RCC 7860 (cell line): ENCODE data around the gene NCKAP5.
"Not testable (repeated sequence)": the region's sequence is repeated elsewhere in the genome, so short reads cannot be mapped to it uniquely, and the experiment has no call there.

Experiments used
- DNase-seq: peaks from one replicate; pipeline ENCODE4 v3.0.0-alpha.2; 2015; ENCODE audit warnings: low spot score
- FAIRE-seq: peaks from 2 replicates; lab custom pipeline; 2012; peaks lifted over from hg19 to GRCh38; lab: Jason Lieb, UNC

NCKAP5 gene

DNA sequence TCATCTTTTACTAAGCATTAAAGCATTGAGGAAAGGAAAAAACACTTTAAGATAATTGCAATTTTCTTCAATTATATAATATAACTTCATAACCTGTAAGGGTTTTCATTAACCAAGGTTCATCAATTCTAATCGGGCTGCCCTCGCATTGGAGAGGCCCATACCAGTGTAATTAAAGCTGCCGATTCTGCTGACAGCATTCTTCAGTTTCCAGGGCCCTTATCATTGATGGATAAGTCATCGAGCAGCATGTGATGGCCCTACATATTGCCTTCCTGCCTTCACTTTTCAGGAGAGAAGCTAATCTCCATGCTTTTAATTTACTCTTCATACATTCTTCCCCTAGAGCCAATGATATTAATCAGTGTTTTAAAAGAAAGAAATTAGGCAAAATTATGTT is 92.0 kb downstream of the NCKAP5 start:
- no peak for DNase-seq
- FAIRE-seq: no peak

DNA sequence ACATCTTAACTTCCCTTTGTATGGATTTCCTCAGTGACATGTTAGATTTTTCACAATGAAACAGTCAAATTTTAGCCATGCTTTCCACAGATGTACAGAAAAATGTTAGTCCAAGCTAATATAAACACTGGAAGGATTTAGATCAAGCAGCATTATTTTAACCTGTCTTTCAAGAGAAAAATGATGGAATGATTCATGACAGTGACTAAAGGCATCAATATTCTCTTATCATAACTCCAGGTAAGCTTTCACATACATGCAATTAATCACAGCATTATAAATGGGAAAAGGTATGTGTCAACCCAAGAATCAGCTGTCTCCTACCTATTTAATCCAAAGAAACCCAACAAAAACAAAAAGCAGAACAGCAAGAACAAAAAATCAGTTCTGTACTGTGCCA is 92.7 kb downstream of the NCKAP5 start:
- no peak for FAIRE-seq
- DNase-seq: no peak

DNA sequence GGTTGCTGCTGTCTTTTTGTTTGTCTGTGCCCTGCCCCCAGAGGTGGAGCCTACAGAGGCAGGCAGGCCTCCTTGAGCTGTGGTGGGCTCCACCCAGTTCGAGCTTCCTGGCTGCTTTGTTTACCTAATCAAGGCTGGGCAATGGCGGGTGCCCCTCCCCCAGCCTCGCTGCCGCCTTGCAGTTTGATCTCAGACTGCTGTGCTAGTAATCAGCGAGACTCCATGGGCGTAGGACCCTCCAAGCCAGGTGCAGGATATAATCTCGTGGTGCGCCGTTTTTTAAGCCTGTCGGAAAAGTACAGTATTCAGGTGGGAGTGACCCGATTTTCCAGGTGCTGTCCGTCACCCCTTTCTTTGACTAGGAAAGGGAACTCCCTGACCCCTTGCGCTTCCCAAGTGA is 97.8 kb downstream of the NCKAP5 start:
- not testable (repeated sequence) for FAIRE-seq, DNase-seq

DNA sequence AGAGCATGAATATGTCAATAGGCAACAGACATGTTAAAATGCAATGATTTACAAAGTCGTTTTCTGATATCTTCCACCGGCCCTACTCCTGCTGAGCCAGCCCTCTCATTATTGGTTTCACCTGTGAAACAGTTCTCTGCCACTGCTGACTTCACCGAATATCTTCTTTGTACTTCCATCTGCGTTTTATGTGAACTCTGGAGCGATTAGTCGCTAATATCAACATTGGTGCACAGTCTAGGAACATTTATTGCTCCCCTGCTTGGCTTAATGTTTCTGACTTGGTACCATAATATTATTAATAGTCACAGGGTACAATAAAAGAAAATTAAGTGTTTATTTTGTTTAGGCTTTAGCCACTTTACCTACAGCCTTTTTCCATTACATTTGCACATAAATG is 105.5 kb downstream of the NCKAP5 start:
- DNase-seq (no peak), FAIRE-seq (no peak)

DNA sequence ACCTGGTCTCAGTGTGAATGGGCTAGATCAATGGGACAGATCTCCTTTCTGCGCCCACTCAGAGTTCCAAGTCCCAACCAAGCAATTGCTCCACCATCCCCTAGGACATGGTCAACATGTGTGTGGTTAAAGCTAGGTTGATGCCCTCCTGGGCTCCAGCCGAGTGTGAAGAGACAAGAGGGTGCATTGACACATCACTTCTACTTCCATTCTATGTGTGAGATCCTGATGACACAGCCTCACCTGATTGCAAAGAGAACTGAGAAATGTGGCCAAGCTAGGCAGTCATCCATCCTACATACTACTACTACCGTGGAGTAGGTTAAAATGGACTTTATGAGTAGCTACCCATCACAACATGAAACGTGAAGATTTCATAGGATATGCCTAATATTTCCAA is 106.8 kb downstream of the NCKAP5 start:
- DNase-seq (no peak), FAIRE-seq (no peak)

DNA sequence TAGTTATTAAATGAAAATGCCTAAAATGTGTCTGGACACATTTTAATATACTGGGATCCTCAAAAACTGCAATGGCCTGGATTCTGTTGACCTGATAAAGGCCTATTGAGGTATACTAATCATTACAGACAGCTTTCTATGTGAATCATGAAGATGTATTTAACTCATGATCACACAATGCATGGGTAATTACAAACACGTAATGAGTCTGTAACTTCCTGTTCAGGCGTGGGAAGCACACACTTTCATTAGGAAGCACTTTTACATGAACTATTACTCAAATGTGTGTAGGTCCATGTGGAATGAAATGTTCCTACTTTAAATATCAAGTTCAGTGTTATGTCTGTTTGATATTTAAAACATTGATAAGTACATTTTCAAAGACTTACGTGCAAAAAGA is 108.7 kb downstream of the NCKAP5 start:
- DNase-seq: no peak
- no peak for FAIRE-seq

DNA sequence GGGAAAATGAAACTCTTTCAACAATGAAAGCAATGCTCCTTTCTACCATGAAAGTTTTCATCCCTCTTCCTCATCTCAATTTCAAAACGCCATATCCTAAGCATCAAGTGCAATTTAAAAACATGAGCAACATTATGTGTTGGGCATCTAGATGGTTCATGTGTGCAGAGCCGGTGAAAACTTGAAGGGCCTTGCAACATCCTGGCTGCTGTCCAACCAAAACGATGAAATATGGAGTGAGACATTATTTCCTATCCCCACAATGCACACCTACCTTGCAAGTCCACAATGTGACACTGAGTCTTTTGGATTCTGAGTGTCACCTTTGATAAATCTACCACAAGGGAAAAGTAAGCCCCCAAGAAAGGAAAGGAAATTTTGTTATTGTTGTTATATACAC is 110.0 kb downstream of the NCKAP5 start:
- DNase-seq: no peak
- FAIRE-seq: no peak

DNA sequence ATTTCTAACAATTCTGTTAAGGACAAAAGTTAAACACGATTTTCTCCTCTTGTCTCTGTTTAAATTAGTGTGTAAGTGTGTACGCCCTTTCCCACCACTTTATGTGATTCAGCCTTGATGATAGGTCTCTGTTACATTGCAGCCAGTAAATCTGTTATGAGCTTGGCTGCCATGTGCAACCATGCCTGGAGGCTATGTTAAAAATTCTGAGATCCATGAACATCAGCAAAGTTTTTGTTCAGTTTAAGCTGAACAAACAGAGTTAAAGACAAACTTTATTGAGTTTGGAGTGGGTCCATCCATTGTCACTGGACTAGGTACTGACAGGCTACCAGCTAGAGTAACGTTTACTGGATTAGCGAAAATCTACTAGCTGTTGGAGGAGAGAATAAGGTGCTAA is 110.4 kb downstream of the NCKAP5 start:
- FAIRE-seq (no peak), DNase-seq (no peak)

DNA sequence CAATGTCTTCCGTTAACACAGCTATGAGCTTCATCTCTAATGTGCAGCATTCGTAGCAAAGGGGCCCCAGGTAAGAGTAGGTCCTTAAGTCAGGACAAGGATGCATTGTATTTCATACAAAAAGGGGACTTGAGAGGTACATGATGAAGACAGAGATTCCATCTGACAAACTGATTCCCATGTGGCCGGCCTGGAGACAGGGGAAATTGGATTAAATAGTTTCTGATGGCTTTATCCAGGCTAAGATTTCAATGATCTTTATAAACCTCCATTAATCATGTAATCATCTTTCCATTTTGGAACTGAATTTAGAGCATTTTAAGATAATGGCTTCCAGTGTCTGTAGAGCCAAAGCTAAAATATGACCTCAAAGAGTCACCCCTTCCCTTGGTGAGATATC is 111.3 kb downstream of the NCKAP5 start:
- DNase-seq (no peak), FAIRE-seq (no peak)

DNA sequence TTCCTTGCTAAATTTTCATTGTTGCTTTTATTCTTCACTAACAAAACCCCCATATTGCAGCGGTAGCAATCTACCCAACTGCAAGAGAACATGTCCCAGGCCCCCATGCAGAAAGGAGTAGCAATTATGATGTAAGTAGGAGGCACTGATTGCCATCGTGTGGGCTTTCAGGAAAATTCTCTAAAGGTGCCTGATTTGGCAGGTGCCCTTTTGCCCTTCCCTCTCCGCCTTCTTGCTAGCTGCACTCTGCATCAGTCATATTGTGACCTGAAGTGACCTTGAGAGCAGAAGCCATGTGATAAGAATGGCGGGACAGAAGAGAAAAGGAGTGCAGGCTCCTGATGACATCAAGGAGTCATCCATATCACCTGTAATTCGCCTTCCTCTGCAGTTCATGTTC is 112.1 kb downstream of the NCKAP5 start:
- FAIRE-seq (no peak), DNase-seq (no peak)

DNA sequence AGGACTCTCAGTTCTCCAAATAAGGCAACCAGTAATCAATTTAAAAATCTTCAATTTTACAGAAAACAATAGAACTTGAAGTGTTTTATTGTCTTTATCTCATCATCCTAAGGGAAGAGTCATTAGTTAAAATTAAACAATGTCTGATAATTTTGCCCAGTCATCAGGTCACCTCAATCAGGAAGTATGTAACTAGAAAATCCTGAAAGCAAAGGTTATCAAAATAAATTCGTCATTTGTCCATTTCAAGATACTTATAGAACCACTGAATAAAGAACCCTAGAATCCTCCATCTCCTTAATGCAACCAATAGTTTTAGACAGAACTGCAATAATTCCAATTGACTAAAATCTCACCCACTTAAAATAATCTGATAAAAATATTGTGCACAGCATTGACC is 115.2 kb downstream of the NCKAP5 start:
- FAIRE-seq (no peak), DNase-seq (no peak)

DNA sequence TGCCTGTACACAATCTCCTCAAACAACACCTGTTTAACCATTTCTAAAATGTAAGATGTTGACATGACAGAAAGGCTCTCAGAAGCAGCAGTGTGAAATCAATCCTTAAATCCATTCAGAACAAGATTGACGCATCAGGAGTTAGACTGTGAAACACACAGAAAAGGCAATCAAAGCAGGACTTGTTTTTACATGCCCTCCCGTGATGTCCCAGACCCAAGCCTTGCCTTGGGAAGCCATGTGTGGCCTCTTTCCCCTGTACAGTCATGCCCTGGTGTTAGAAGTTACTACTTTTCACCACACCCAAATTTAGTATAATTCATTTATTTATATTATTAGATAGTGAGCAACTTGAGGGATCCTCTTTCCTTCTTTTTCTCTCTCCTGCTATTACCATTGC is 115.7 kb downstream of the NCKAP5 start:
- DNase-seq (no peak), FAIRE-seq (no peak)

DNA sequence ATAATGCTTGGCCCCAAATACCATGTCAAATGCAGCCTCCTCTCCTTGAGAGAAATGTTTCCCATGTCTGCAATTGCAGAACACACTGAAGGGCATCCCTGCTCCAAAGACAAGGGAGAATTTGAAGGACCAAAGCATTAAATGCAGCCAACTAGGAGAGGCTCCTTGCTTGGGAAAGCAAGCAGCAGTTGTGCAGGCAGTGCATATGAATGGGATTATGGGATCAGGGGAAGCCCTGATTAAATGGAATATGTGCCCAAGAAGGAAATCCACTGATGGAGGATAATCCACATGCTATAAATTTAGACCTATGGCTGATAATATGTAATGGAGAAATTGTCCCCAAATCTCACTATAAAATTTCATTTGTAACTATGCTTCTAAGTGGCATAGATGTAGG is 116.1 kb downstream of the NCKAP5 start:
- no peak for FAIRE-seq

DNA sequence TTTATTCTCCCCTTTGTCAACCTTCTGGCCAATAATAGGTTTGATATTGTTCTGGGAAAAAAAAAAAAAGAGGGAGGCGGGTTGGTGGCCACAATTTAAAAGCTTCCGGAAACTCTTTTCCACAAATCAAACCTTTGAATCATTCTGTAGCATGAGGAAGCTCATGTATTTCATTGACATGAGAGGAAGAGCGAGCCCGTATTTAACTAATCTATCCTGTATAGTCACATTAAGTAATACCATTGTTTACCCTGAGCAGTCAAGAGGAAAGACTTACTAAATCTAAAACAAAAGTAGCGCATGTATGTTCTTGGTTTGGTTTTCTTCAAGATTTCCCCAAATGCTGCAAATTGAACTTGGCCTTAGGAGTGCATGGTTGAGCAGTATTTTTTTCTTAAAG is 120.1 kb downstream of the NCKAP5 start:
- no peak for FAIRE-seq

More for the DNA sequence above, 116.1 kb downstream of the NCKAP5 start:
- DNase-seq: no peak

DNA sequence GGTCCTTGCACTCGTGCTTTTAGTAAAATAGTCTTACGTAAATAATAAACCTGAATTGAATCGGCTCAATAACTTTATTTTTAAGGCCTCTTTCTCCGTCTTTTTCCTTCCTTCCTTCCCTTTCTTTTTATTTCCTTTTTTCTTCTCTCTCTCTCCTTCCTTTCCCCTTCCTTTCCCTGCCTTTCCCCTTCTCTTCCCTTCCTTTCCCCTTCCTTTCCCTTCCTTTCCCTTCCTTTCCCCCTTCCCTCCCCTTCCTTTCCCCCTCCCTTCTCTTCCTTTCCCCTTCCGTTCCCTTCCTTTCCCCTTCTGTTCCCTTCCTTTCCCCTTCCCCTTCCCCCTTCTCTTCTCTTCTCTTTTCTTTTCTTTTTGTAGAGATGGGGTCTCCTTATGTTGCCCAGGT is 121.0 kb downstream of the NCKAP5 start:
- FAIRE-seq (no peak), DNase-seq (no peak)

More for the DNA sequence above, 120.1 kb downstream of the NCKAP5 start:
- no peak for DNase-seq

DNA sequence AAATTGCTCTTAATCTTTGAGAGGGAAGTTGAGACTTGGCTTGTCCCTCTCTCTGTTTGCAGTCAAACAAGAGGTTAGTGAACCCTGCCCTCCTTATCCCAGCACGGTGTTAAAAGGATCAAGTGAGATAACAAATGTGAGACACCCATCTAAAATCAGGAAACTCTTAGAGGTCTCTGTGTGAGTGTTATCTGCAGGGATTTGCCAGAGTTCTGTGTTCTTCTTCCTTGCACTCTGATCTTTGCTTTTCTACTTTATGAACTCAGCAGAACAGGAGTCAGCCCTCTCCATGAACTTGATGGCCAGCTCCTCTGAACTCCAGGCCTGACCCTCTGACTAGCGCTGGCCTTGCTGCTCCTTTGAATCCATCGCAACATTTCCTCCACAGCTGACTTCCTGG is 123.8 kb downstream of the NCKAP5 start:
- FAIRE-seq (no peak), DNase-seq (no peak)

DNA sequence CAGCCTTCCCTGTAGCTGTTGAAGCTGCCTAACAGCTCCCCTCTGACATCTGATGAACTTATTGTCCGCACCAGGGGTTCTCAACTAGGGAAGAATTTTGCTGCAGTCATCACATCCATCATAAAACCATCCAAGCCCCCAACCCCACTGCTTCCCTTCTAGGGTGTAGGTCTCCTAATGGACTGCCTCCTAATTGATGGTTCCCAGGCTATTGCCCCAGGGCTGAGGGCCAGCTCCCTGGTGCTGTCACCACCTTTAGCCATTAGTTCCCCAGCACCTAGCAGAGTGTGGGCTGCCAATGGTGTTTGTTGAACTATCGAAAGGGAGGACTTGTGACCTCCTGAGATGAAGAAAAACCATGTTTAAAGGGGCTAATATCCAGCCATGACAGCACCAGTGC is 125.9 kb downstream of the NCKAP5 start:
- DNase-seq: no peak
- no peak for FAIRE-seq

DNA sequence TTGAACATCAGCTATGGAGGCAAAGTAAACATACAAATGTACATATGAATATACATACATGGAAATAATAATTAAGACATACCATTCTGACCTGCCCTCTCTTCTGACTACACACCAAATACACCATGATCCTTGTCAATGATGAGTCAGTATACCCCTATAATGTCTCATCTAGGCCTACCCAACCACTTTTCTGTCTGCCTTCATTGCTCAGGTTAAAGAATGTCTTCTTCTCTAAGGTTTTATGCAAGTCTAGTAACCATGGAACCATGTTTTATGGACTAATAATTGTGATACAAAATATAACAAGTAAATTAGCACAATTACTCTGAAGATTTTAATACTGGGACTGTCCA is 128.7 kb downstream of the NCKAP5 start:
- DNase-seq (no peak), FAIRE-seq (no peak)

DNA sequence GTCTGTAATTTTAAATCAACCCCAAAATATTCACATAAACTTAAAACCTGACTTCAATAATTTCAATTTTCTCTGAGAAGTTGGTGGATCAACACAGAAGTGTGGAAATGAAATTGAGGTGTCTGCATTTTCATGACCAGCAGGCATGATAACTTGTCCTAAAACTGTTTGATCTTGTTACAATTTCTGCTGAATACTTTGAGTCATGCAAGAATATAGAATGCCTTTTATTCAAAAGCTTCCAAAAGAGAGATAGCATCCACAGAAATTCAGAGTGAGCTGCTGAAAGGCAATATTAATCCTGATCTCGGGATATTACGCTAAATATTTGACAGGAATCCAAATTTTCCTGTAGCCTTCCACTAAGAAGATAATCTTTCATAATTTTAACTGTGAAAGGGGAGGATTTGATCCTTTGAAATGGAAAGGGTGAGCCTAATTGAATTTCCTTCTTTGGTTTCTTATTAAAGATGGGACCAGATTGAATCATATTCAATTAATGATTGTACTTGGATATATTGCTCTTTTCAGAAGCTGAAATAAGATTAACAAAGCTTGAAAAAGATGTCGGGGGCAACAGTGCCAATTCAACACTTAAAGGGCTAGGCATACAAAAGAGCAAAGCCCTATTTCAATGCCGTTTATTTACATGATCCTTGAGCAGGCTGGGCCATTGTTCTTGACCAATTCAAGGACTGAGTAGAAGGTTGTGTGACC is 129.3 kb downstream of the NCKAP5 start:
- FAIRE-seq: no peak
- DNase-seq: no peak

DNA sequence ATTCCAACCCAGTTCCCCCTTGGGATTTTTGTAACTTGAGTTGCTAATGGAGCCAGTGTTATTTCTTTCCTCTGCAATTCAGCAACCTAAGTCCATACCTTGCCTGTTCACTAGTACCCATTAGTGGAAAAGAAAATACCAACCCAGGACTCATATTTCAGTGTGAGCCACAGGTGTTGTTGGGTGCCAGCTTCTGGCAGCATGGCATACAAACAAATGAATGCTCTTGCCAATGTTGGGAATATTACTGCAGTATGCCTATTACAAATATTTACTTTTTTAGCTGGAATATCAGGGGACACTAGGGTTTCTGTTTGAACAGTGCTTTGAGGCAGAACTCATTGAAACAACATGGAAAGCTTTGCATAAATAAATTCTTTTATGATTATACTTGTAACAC is 130.2 kb downstream of the NCKAP5 start:
- FAIRE-seq (no peak), DNase-seq (no peak)

DNA sequence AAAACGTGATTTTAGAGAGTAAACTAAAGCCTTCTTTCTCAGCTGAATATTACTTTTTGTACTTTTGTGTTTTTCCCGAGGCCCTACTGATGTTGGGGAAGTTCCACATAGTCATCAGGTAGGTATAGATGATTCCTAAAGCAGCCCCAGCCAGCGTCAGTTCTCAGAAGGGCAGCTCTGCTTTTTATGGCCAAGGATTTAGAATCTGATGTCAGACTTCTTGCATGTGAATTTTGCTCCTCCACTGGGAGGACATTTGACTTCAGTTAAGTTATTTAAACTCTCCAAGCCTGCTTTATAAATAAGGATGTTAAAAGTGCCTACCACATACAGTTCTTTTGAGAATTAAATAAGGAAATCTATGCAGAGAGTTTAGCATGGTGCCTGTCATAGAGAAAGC is 130.8 kb downstream of the NCKAP5 start:
- DNase-seq (no peak), FAIRE-seq (no peak)

DNA sequence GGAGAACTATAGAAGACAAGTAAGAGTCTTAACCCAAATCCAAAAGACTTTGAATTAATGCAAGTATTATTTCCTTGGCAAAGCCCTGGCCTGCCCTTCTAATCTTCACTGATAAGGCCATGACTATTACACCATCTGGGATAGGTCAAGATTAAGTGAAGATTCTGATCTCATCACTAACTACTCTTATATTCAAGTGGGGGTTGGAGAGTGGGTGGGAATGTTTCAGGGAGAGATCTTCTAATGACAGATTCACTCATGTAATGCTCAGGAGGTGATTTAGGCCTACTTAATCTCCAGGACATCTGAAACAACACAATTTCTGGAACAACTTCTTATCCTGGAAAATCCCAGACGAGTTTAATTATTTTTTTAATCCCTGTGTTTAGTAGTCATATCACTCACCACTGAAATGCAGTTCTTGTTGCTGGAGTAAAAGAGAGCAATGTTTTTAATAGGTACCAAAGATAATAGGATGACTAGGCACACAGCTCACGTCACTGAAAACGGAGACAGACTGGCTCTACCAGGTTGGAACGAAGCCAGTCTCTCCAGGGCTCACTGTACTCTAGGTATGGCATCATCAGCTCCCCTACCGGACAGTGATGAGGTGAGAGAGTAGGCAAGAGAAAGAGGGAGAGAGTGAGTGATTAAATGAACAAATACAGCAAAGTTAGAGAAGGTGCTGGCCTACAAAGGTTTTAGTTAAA is 133.1 kb downstream of the NCKAP5 start:
- FAIRE-seq (peak; percentile 86), DNase-seq (peak; percentile 93)
